Trophoblast cell (in vitro differentiated cells and primary cell): ENCODE data around the gene TLR3.

Experiments used
- DNase-seq, 2 donors: peaks; one replicate each; pipeline ENCODE4 v3.0.0-alpha.2; 2016
- H2AFZ ChIP-seq: 2 replicates; pipeline ENCODE4 v1.6.1; 2013; ENCODE audit warnings: low read length, moderate library complexity, mild to moderate bottlenecking; ENCODE audit not compliant: insufficient read depth, poor library complexity
- H2AK5ac ChIP-seq: 2 replicates; pipeline ENCODE4 v1.6.1; 2013; ENCODE audit warnings: mild to moderate bottlenecking, low read length
- H2BK120ac ChIP-seq: 2 replicates; pipeline ENCODE4 v1.6.1; 2013; ENCODE audit warnings: low read length, mild to moderate bottlenecking, moderate library complexity; ENCODE audit not compliant: insufficient read depth, poor library complexity
- H2BK12ac ChIP-seq: 2 replicates; pipeline ENCODE4 v1.6.1; 2013; ENCODE audit warnings: mild to moderate bottlenecking, low read length, moderate library complexity
- H2BK5ac ChIP-seq: 2 replicates; pipeline ENCODE4 v1.6.1; 2013; ENCODE audit warnings: low read length, low read depth, moderate library complexity, mild to moderate bottlenecking; ENCODE audit not compliant: poor library complexity
- H3K14ac ChIP-seq: 2 replicates; pipeline ENCODE4 v1.6.1; 2013; ENCODE audit warnings: mild to moderate bottlenecking, low read length
- H3K18ac ChIP-seq: 2 replicates; pipeline ENCODE4 v1.6.1; 2013; ENCODE audit warnings: mild to moderate bottlenecking, low read length
- H3K23ac ChIP-seq: 2 replicates; pipeline ENCODE4 v1.6.1; 2013; ENCODE audit warnings: low read length
- H3K27ac ChIP-seq: 2 replicates; pipeline ENCODE4 v1.5.1; 2013; ENCODE audit warnings: low read depth, mild to moderate bottlenecking, inconsistent platforms, low read length, moderate library complexity
- H3K27me3 ChIP-seq: 2 replicates; pipeline ENCODE4 v1.6.1; 2013; ENCODE audit warnings: inconsistent platforms, mild to moderate bottlenecking, low read length, moderate library complexity; ENCODE audit not compliant: insufficient read depth
- H3K36me3 ChIP-seq, 2 experiments: 1 replicate in 1 of 2; 2 replicates in 1 of 2; pipeline ENCODE4 v1.6.1; 2013; ENCODE audit warnings: low read length in 2 of 2, mild to moderate bottlenecking in 2 of 2, moderate library complexity in 1 of 2; ENCODE audit not compliant: insufficient read depth in 2 of 2, control insufficient read depth in 1 of 2
- H3K4ac ChIP-seq: 2 replicates; pipeline ENCODE4 v1.6.1; 2013; ENCODE audit warnings: low read depth, mild to moderate bottlenecking, low read length, moderate library complexity
- H3K4me1 ChIP-seq, 2 experiments: 1 replicate in 1 of 2; 2 replicates in 1 of 2; pipeline ENCODE4 v1.6.1; 2013; ENCODE audit warnings: low read length in 2 of 2, mild to moderate bottlenecking in 2 of 2, moderate library complexity in 1 of 2; ENCODE audit not compliant: insufficient read depth in 2 of 2, control insufficient read depth in 1 of 2
- H3K4me2 ChIP-seq: 2 replicates; pipeline ENCODE4 v1.6.1; 2013; ENCODE audit warnings: inconsistent platforms, mild to moderate bottlenecking, low read length, moderate library complexity
- H3K4me3 ChIP-seq: 2 replicates; pipeline ENCODE4 v1.5.1; 2013; ENCODE audit warnings: mild to moderate bottlenecking, low read depth, low read length, inconsistent platforms
- H3K79me1 ChIP-seq: one replicate; pipeline ENCODE4 v1.6.1; 2013; ENCODE audit warnings: low read length
- H3K79me2 ChIP-seq: 2 replicates; pipeline ENCODE4 v1.6.1; 2013; ENCODE audit warnings: low read length, mild to moderate bottlenecking; ENCODE audit not compliant: control insufficient read depth, insufficient read depth, poor library complexity
- H3K9ac ChIP-seq: 2 replicates; pipeline ENCODE4 v1.6.1; 2013; ENCODE audit warnings: mild to moderate bottlenecking, low read length
- H3K9me3 ChIP-seq: 2 replicates; pipeline ENCODE4 v1.6.1; 2013; ENCODE audit warnings: low read depth, mild to moderate bottlenecking, control low read depth, inconsistent platforms, low read length; ENCODE audit not compliant: insufficient read depth
- H4K12ac ChIP-seq: 2 replicates; pipeline ENCODE4 v1.6.1; 2013; ENCODE audit warnings: low read depth, mild to moderate bottlenecking, low read length, moderate library complexity
- H4K8ac ChIP-seq: 2 replicates; pipeline ENCODE4 v1.6.1; 2013; ENCODE audit warnings: low read depth, mild to moderate bottlenecking, low read length, moderate library complexity
- H4K91ac ChIP-seq: one replicate; pipeline ENCODE4 v1.6.1; 2013; ENCODE audit warnings: low read depth, mild to moderate bottlenecking, low read length, moderate library complexity
- WGBS: extraction: QIAGEN DNeasy Blood & Tissue Kit; methylation state at CpG from one replicate; pipeline ENCODE4 v1.1.7; 2013; ENCODE audit warnings: missing lambda C conversion rate; ENCODE audit not compliant: insufficient read length, insufficient coverage; ENCODE audit errors: extremely low coverage; 5-methylcytosine and 5-hydroxymethylcytosine counted together

TLR3 gene

GRCh38 chr4:186082221-186082620, 13.3 kb downstream of the TLR3 start:
- no peak overlapping the region for H3K4me3 ChIP-seq
- H3K79me2 ChIP-seq = no peaks in the 10 kb centered on the region
- WGBS = no CpG with 5 or more reads among the region's 4 CpGs
- H3K14ac ChIP-seq = no peak overlapping the region
- no peak overlapping the region for H3K9ac ChIP-seq
- H3K27ac ChIP-seq = no peak overlapping the region
- H3K9me3 ChIP-seq = peaks cover 2% of the 10 kb centered on the region
- no peak overlapping the region for H4K8ac ChIP-seq
- H3K18ac ChIP-seq = no peak overlapping the region
- H2AFZ ChIP-seq = no peak overlapping the region
- no peak overlapping the region for H2BK12ac ChIP-seq
- H3K79me1 ChIP-seq = peaks cover 3% of the 10 kb centered on the region
- H3K4ac ChIP-seq = no peak overlapping the region
- H3K27me3 ChIP-seq = no peaks in the 10 kb centered on the region
- H4K91ac ChIP-seq = no peak overlapping the region
- no peak overlapping the region for H2BK120ac ChIP-seq
- H3K23ac ChIP-seq = no peak overlapping the region
- no peak overlapping the region for H4K12ac ChIP-seq
- no peak overlapping the region for H3K4me2 ChIP-seq
- H3K36me3 ChIP-seq = no peaks in the 10 kb centered on the region
- no peak overlapping the region for H2AK5ac ChIP-seq
- H3K4me1 ChIP-seq = peaks cover 6% of the 10 kb centered on the region in 2 experiments
- DNase-seq = peak; percentile 18 to 77
- no peak overlapping the region for H2BK5ac ChIP-seq

GRCh38 chr4:186088523-186088922, 19.6 kb downstream of the TLR3 start:
- no peaks in the 10 kb centered on the region for H3K27me3 ChIP-seq
- H3K4me1 ChIP-seq = no peaks in the 10 kb centered on the region
- no peak overlapping the region for H3K14ac ChIP-seq
- no peak overlapping the region for H3K4ac ChIP-seq
- no peak overlapping the region for H4K12ac ChIP-seq
- H2BK12ac ChIP-seq = no peak overlapping the region
- H3K79me2 ChIP-seq = no peaks in the 10 kb centered on the region
- H3K9me3 ChIP-seq = no peaks in the 10 kb centered on the region
- H2BK5ac ChIP-seq = no peak overlapping the region
- no peak overlapping the region for H3K9ac ChIP-seq
- H3K23ac ChIP-seq = no peak overlapping the region
- H2AFZ ChIP-seq = no peak overlapping the region
- no peak overlapping the region for H3K4me3 ChIP-seq
- no peaks in the 10 kb centered on the region for H3K79me1 ChIP-seq
- DNase-seq = no peak
- H2AK5ac ChIP-seq = no peak overlapping the region
- H3K27ac ChIP-seq = no peak overlapping the region
- H3K36me3 ChIP-seq = no peaks in the 10 kb centered on the region
- H2BK120ac ChIP-seq = no peak overlapping the region
- no peak overlapping the region for H3K4me2 ChIP-seq
- no peak overlapping the region for H3K18ac ChIP-seq
- no peak overlapping the region for H4K8ac ChIP-seq
- no peak overlapping the region for H4K91ac ChIP-seq

- Histone ChIP-seq H3K4me1 (peaks cover 0 to 4% of the 10 kb centered on the region in 2 experiments), H3K79me1 (no peaks in the 10 kb centered on the region), H2AK5ac (no peak overlapping the region), H3K4me3 (no peak overlapping the region), H3K79me2 (no peaks in the 10 kb centered on the region), H2BK5ac (no peak overlapping the region), H2BK120ac (no peak overlapping the region), H3K9ac (no peak overlapping the region), H3K27me3 (no peaks in the 10 kb centered on the region), H4K91ac (no peak overlapping the region), H2AFZ (no peak overlapping the region), H3K14ac (no peak overlapping the region), H3K18ac (no peak overlapping the region), H3K9me3 (no peaks in the 10 kb centered on the region), H2BK12ac (no peak overlapping the region), H4K12ac (no peak overlapping the region), H3K23ac (no peak overlapping the region), H4K8ac (no peak overlapping the region), H3K4me2 (no peak overlapping the region), H3K27ac (no peak overlapping the region), H3K4ac (no peak overlapping the region), H3K36me3 (no peaks in the 10 kb centered on the region)
- WGBS = no CpG with 5 or more reads among the region's 17 CpGs
- no peak for DNase-seq
Measured at GRCh38 chr4:186092296-186092695, 23.3 kb downstream of the TLR3 start.

- no peak overlapping the region for H3K18ac ChIP-seq
- no peaks in the 10 kb centered on the region for H3K79me2 ChIP-seq
- no peaks in the 10 kb centered on the region for H3K36me3 ChIP-seq
- H3K14ac ChIP-seq = no peak overlapping the region
- H3K4me1 ChIP-seq = peaks cover 0 to 4% of the 10 kb centered on the region in 2 experiments
- no peak overlapping the region for H2AFZ ChIP-seq
- H3K9me3 ChIP-seq = no peaks in the 10 kb centered on the region
- H4K91ac ChIP-seq = no peak overlapping the region
- no peak overlapping the region for H4K12ac ChIP-seq
- no peak overlapping the region for H3K9ac ChIP-seq
- H3K4me3 ChIP-seq = no peak overlapping the region
- H2BK120ac ChIP-seq = no peak overlapping the region
- H3K4me2 ChIP-seq = no peak overlapping the region
- H3K27ac ChIP-seq = no peak overlapping the region
- H3K4ac ChIP-seq = no peak overlapping the region
- H3K79me1 ChIP-seq = no peaks in the 10 kb centered on the region
- no peaks in the 10 kb centered on the region for H3K27me3 ChIP-seq
- no peak for DNase-seq
- WGBS = no CpG with 5 or more reads among the region's 13 CpGs
- H3K23ac ChIP-seq = no peak overlapping the region
- no peak overlapping the region for H2AK5ac ChIP-seq
- H2BK12ac ChIP-seq = no peak overlapping the region
- no peak overlapping the region for H2BK5ac ChIP-seq
- H4K8ac ChIP-seq = no peak overlapping the region
Measured at GRCh38 chr4:186095406-186095805, 26.4 kb downstream of the TLR3 start.
